ENCODE results near the gene KSR2. TPM values are rescaled to one million over a fixed set of nuclear protein-coding genes. Genes with fewer than 3 reads are reported as not detected.

The KSR2 gene
- total RNA-seq, 2 experiments from 2014 or later: 0.03 to 0.15 TPM

DNA sequence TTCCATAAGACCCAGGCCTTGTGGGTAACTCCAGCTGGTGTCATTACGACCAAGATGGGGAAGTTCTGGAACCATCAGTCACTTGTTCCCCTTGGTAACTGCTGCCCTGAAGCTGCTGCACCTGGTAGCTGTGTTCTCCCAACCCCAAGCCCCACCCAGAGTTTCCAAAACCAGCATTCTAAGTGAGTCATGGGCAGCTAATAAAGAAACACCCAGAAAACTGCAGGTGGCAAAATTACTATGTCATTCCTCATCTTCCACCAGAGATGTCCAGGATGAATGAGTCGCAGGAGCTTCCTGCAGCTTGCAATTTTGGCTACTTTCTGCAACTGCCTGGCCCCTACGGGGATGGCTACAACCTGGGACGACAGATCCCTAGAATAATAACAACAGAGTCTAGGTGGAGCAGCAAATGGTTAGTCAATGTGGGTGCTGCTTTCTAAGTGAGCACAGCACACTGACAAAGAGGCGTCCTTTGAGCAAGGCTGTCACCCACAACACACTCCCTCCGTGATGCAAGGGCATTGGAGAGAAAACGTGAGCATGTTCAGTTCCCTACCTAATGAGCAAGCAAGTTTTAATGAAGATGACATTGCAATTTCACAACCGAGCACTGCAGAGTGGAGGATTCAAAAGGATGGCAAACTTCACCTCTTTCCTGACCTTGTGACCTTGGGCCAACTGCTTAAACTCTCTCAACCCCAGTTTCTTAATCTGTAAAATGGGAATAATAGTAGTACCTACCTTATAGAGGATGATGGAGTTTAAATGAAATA is 306.0 kb downstream of the KSR2 start:
- CTCF ChIA-PET (ENCODE audit: unreplicated experiment): no interaction called here
- no peak overlapping the region for H3K27ac ChIP-seq (ENCODE audit: low read depth, low read length, poor library complexity, severe bottlenecking)
- BruUV-seq (replicated peaks): no TSS peak

GRCh38 chr12:117662220-117662619 is 306.6 kb downstream of the KSR2 start:
- ChIA-PET POLR2A (no interaction called here), CTCF (ENCODE audit: unreplicated experiment) (no interaction called here)
- Histone ChIP-seq H3K4me3 (ENCODE audit: low read depth, low read length, poor library complexity, severe bottlenecking) (no peak overlapping the region), H3K9me2 (ENCODE audit: insufficient read depth, low read length) (no peaks in the 10 kb centered on the region), H3K79me2 (ENCODE audit: insufficient read depth, low read depth, low read length) (no peaks in the 10 kb centered on the region), H4K20me1 (ENCODE audit: insufficient read depth, low read length) (no peaks in the 10 kb centered on the region), H3K36me3 (ENCODE audit: insufficient read depth, low read length) (no peaks in the 10 kb centered on the region), H3K4me1 (ENCODE audit: insufficient read depth, low read length, poor library complexity, severe bottlenecking) (no peaks in the 10 kb centered on the region), H3K27ac (ENCODE audit: low read depth, low read length, poor library complexity, severe bottlenecking) (no peak overlapping the region), H3K4me2 (ENCODE audit: low read length) (no peak overlapping the region), H3K9me3 (ENCODE audit: low read length) (no peaks in the 10 kb centered on the region), H2AFZ (ENCODE audit: low read length) (no peak overlapping the region)
- TF ChIP-seq EZH2phosphoT487 (IDR thresholded peaks at IDR 0.05; ENCODE audit: borderline replicate concordance, low read depth, low read length) (no peak), CTCF (conservative IDR thresholded peaks at IDR 0.05; ENCODE audit: low read length) (no peak)
- intact Hi-C loops (cut with micrococcal nuclease; ENCODE audit: unreplicated experiment): no loop called here
- no peak for DNase-seq (ENCODE audit: low spot score)
- BruUV-seq (replicated peaks): no TSS peak

More for the DNA sequence above, 306.0 kb downstream of the KSR2 start:
- Histone ChIP-seq H3K4me2 (ENCODE audit: low read length) (no peak overlapping the region), H3K9me3 (ENCODE audit: low read length) (no peaks in the 10 kb centered on the region), H3K4me1 (ENCODE audit: insufficient read depth, low read length, poor library complexity, severe bottlenecking) (no peaks in the 10 kb centered on the region), H3K36me3 (ENCODE audit: insufficient read depth, low read length) (no peaks in the 10 kb centered on the region), H4K20me1 (ENCODE audit: insufficient read depth, low read length) (no peaks in the 10 kb centered on the region), H3K79me2 (ENCODE audit: insufficient read depth, low read depth, low read length) (no peaks in the 10 kb centered on the region), H3K9me2 (ENCODE audit: insufficient read depth, low read length) (no peaks in the 10 kb centered on the region), H3K4me3 (ENCODE audit: low read depth, low read length, poor library complexity, severe bottlenecking) (no peak overlapping the region), H2AFZ (ENCODE audit: low read length) (no peak overlapping the region)
- intact Hi-C loops (cut with micrococcal nuclease; ENCODE audit: unreplicated experiment): no loop called here
- TF ChIP-seq EZH2phosphoT487 (IDR thresholded peaks at IDR 0.05; ENCODE audit: borderline replicate concordance, low read depth, low read length): no peak
- TF ChIP-seq CTCF (conservative IDR thresholded peaks at IDR 0.05; ENCODE audit: low read length): no peak
- POLR2A ChIA-PET: no interaction called here
- DNase-seq (ENCODE audit: low spot score): no peak

DNA sequence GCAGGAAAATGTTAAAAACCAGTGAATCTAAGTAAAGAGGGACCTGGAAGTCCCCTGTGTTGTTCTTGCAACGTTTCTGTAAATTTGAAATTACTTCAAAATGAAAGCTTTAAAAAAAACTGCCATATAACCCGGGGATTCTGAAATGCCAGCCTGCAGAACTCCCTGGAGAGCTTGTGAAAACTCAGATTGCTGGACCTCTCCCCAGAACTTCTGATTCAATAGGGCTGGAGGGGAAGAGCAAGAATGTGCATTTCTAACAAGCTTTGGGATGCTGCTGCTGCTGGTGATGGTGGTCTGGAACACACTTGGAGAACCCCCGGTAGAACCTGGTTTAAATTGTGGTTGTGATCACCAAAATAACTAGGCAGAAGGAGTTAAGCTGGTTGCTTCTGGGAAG is 307.3 kb downstream of the KSR2 start:
- POLR2A ChIA-PET: no interaction called here

More for the DNA sequence above, 307.3 kb downstream of the KSR2 start:
- Histone ChIP-seq H3K4me1 (ENCODE audit: insufficient read depth, low read length, poor library complexity, severe bottlenecking) (no peaks in the 10 kb centered on the region), H3K9me3 (ENCODE audit: low read length) (no peaks in the 10 kb centered on the region), H3K36me3 (ENCODE audit: insufficient read depth, low read length) (no peaks in the 10 kb centered on the region), H3K27ac (ENCODE audit: low read depth, low read length, poor library complexity, severe bottlenecking) (no peak overlapping the region), H2AFZ (ENCODE audit: low read length) (no peak overlapping the region), H3K4me2 (ENCODE audit: low read length) (no peak overlapping the region), H3K4me3 (ENCODE audit: low read depth, low read length, poor library complexity, severe bottlenecking) (no peak overlapping the region), H4K20me1 (ENCODE audit: insufficient read depth, low read length) (no peaks in the 10 kb centered on the region), H3K79me2 (ENCODE audit: insufficient read depth, low read depth, low read length) (no peaks in the 10 kb centered on the region), H3K9me2 (ENCODE audit: insufficient read depth, low read length) (no peaks in the 10 kb centered on the region)
- DNase-seq (ENCODE audit: low spot score): no peak
- intact Hi-C loops (cut with micrococcal nuclease; ENCODE audit: unreplicated experiment): no loop called here
- CTCF ChIA-PET (ENCODE audit: unreplicated experiment): no interaction called here
- no peak for TF ChIP-seq EZH2phosphoT487 (IDR thresholded peaks at IDR 0.05; ENCODE audit: borderline replicate concordance, low read depth, low read length)
- TF ChIP-seq CTCF (conservative IDR thresholded peaks at IDR 0.05; ENCODE audit: low read length): no peak
- no TSS peak for BruUV-seq (replicated peaks)

Measured in OCI-LY7 (cell line).